ENCODE measurements around the gene MEIS3.
A peak's percentile ranks its signal among the peaks of the same experiment; 100 is the strongest.
"Not testable (repeated sequence)": the region's sequence is repeated elsewhere in the genome, so short reads cannot be mapped to it uniquely, and the experiment has no call there.

The MEIS3 gene

GRCh38 chr19:47414469-47414868 lies 4.9 kb downstream of the MEIS3 start:
- DNase-seq = no peak

DNA sequence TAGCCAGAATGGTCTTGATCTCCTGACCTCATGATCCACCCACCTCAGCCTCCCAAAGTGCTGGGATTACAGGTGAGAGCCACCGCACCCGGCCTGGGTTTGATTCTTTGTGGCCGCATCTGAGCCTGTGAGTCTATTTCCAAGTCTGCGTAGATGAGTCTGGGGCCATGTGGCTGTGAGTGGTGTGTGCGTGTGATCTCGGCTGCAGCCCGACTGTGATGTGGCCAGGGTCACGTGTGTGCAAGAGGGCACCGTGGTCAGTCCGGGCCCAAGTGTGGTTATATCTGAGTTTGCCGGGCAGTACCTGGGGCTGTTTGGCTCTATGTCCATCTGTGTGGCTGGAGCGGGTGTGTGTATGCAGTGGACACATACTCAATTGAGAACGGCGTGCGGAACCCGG lies 5.4 kb downstream of the MEIS3 start:
- DNase-seq = no peak

DNA sequence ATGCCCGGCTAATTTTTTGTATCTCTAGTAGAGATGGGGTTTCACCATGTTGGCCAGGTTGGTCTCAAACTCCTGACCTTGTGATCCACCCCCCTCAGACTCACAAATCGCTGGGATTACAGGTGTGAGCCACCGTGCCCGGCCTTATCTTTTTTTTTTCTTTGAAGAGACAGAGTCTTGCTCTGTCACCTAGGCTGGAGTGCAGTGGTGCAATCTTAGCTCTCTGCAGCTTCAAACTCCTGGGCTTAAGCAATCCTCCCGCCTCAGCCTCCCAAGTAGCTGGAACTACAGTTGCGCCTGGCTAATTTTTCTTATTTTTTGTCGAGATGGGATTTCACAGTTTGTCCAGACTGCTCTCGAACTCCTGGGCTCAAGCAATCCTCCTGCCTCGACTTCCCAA lies 7.6 kb downstream of the MEIS3 start:
- not testable (repeated sequence) for DNase-seq

GRCh38 chr19:47411101-47411500 lies 8.2 kb downstream of the MEIS3 start:
- no peak for DNase-seq

- DNase-seq = no peak
These were observed 11.0 kb downstream of the MEIS3 start for GRCh38 chr19:47408156-47408938.

GRCh38 chr19:47407417-47407774 lies 11.9 kb downstream of the MEIS3 start:
- no peak for DNase-seq

GRCh38 chr19:47406711-47407416 lies 12.5 kb downstream of the MEIS3 start:
- DNase-seq = no peak

DNA sequence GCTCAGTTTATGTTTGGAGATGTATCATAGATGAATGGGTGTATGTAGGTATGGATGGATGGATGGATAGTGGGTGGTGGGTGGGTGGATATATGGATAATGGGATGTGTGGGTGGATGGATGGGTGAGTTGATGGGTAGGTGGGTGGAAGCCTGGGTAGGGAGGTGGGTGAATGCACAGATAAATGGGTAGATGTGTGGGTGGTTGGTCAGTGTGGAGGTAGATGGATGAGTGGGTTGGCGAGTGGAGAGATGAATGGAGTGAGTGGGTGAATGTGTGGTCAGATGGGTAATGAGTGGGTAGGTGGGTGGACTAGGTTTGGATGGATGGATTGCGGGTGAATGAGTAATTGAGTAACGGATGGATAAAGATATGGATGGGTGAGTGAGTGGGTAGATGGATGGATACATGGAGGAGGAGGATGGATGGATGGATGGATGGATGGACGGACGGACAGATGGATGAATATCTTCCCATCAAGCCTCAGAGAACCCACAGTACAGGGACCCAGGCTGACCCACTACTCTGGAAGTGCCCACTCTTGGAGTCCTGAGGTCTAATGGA lies 13.4 kb downstream of the MEIS3 start:
- DNase-seq = no peak

DNA sequence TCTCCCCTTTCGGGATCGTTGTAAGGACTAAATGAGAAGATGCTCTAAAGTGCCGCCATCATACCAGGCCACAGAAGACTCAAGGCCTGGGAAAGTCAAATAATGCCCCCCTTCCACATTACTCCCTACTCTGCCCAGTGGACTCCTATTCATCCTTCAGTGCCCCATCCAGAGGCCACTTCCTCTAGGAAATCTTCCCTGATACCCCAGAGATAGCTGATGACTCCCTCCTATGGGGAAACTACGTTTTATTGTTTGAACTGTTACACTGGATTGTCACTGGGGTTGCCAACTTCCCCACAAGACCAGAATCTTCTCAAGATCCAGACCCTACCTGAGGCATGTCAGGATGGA lies 14.2 kb downstream of the MEIS3 start:
- no peak for DNase-seq

DNA sequence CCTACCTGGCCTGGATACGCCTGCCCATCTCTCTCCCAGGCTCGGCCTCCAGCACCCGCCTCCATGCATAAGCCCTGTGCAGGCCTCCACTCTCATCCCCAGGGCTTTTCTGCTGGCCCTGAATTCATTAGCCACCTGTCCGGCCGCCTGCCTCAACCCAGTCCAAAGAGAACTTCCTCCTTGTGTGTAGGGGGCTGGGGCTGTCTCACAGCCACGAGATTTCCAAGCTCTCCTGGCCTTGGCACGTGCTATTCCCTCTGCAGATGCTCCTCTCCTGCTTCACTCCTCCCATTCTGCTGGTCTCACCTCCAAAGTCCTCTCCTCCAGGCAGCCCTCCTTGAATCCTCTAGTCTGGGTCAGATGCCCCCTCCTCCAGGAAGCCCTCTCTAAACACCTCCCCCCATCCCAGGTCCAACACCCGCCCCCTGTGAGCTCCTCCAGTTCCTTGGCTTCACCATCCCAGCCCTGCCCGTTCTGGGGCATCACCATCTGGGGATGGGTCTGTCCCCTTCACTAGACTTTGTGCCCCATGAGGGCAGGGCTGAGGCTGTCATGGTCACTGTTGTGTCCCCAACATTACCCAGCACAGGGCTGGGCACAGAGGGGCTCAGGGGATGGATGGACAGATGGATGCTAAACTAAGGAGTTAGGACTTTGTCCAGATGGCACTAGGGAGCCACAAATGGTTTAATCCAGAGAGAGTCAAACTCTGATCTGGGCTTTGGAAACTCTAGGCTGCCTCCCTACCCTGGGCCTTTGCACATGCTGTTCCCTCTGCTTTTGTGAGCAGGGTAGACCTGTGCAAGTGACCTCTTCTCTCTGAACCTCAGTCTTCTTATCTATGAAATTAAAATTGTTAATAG lies 14.8 kb downstream of the MEIS3 start:
- DNase-seq = no peak

DNA sequence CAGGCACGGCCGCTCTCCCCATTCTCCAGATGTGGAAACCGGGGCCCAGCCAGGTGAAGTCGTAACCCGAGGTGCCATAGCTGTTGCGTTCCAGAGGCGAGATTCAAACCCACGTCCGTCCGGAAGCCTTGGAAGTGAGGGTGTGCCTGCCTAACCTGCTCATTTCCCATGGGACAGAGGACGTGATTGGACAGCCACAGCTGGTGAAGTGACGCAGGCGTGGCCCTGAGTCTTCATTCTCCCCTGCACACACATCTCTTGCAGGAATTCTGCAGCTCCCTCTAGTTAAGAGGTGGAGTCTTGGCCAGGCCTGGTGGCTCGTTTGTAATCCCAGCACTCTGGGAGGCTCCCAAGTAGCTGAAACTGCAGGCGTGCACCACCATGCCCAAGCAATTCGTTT lies 16.8 kb downstream of the MEIS3 start:
- DNase-seq = no peak

GRCh38 chr19:47398707-47399597 lies 20.4 kb downstream of the MEIS3 start:
- no peak for DNase-seq

GRCh38 chr19:47391510-47392223 lies 27.7 kb downstream of the MEIS3 start:
- DNase-seq = peak; percentile 66

GRCh38 chr19:47390533-47391488 lies 28.5 kb downstream of the MEIS3 start:
- no peak for DNase-seq

DNA sequence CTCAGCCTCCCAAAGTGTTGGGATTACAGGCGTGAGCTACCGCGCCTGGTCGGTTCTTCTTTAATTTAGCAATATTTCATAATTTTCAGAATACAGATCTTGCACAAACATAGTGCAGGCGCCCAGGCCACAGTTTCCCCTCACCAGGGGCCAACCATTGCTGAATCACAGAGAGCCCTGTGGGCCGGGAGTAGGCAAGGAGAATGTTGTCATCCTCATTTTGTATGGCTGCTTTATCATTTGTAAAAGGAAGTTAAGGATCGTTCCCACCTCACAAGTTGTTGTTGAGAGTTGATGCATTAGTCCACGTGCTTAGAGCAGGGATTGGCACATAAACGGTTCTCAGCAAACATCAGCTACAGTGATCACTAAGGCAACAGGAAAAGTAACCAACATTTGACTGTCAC lies 30.2 kb downstream of the MEIS3 start:
- DNase-seq = no peak

- DNase-seq = not testable (repeated sequence)
These were observed 30.6 kb downstream of the MEIS3 start for GRCh38 chr19:47388721-47389120.

GRCh38 chr19:47387623-47388022 lies 31.7 kb downstream of the MEIS3 start:
- DNase-seq = not testable (repeated sequence)

- DNase-seq = not testable (repeated sequence)
These were observed 32.7 kb downstream of the MEIS3 start for GRCh38 chr19:47386582-47386981.

GRCh38 chr19:47384533-47384932 lies 34.8 kb downstream of the MEIS3 start:
- not testable (repeated sequence) for DNase-seq

DNA sequence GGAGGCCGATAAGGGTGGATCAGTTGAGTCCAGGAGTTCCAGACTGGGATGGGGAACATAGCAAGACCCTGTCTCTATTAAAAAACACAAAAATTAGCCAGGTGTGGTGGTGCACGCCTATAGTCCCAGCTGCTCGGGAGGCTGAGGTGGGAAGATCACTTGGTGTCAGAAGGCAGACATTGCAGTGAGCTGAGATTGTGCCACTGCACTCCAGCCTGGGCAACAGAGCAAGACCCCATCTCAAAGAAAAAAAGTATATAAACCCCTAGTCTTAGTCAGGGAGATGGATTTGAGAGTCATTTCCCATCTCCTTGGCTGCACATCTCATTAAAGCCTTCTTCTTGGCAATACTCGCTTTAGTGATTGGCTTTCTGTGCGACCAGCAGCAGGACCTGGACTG lies 35.4 kb downstream of the MEIS3 start:
- DNase-seq = not testable (repeated sequence)

Data from central memory CD4-positive, alpha-beta T cell (primary cell).